ENCODE data around the gene FLT4.

FLT4 gene

DNA sequence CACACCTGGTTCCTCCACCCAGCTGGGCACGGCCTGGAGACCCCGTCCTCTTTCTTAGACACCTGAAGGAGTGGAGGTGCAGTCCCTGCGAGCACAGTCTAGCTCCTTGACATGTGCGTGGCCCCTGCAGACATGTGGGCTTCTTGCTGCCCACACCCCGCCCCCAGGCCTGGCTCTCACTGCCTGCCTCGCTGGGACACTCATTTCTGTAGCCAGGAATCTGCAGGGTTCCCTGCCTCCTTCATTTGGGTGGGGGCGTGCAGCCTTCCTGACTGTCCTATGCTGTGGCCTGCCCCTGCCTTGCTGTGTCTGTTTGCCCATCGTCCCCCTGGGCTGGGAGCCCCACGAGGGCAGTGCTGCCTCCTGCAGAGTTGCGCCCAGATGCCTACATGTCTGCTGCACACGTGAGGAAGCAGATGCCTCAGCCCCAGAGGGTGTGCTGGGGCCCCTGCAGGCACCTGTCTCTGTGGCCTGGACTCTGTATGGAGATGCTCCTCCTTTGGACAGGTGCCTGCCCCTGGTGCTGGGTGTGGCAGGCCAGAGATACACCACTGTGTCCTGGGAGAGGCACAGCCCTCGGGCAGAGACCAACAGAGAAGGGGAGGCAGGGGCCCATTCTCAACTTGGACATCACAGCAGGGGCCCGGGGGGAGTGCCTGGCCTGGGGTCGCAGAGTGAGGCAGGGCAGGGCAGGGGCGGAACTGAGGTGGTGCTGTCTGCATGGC lies 22.6 kb downstream of the FLT4 start:
- DNase-seq (ENCODE audit: low spot score) = no peak

- no peak for DNase-seq (ENCODE audit: low spot score)
Observed at GRCh38 chr5:180625791-180626660, 23.4 kb downstream of the FLT4 start.

DNA sequence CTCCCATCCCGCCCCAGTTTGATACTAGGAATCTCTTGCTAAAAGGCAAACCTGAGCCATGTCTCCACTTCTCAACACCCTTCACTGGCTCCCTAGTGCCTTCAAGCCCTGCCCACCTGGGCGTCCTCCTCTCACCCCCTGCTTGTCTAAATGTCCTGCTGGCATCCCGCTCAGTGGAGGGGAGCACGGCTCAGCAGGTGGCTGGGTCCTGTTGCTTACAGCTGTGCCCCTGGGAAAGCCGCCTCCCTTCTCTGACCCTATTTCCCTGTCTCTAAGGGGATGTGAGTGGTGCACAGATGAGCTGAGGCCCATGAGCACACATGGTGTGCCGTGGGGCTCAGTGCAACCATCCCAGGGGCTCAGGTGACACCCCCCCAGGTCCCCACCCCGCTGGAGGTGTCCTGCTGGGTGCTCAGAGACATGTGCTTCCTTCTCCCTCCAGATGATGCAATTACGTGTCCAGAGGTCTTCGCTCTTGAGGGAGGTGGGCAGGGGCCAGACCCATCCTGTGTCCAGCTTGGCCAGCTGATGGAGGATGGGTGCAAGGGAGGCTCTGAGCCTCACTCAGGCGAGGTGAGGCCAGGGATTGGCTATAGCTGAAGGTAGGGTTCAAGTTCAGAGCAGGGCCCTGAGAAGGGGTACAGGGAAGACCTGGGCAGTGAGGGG lies 24.1 kb downstream of the FLT4 start:
- no peak for DNase-seq (ENCODE audit: low spot score)

DNA sequence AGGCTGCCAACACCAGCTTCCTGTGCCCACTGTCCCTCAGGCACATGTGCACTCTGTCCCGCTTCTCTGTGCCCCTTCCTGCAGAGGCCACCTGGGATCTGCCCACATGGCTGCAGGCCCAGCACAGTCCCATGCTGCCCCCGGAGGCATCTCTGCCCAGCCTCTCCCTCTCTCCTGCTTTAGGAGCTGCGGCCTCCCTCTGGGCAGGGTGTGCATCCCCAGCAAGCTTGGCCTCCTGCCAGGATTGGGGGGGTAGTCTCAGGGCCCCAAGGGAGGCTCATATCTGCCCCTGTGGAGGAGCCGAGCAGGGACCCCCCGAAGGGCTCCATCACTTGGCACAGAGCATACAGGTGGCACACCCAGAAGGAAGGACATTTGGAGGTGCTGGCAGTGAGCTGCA lies 24.8 kb downstream of the FLT4 start:
- DNase-seq (ENCODE audit: low spot score) = no peak

GRCh38 chr5:180623844-180624243 lies 25.6 kb downstream of the FLT4 start:
- no peak for DNase-seq (ENCODE audit: low spot score)

GRCh38 chr5:180623411-180623834 lies 26.0 kb downstream of the FLT4 start:
- no peak for DNase-seq (ENCODE audit: low spot score)

DNA sequence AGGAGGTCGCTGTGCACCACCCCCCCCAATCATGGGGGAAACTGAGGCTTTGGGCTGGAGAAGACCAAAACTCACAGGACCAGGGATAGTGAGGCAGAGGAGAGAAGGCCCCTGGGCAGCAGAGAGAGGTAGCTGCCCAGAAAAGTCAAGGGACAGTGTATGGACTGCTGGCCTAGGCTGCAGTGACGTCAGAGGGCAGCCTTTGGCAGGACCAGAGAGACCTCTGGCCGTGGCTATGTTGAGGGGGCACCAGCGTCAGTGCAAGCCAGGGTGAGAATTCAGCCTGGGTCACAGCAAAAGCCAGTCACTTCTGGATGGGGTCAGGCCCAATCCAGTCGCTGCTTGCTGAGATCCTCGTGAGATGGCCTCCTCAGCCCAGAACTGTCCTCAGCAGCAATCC lies 26.5 kb downstream of the FLT4 start:
- no peak for DNase-seq (ENCODE audit: low spot score)

GRCh38 chr5:180621311-180621710 lies 28.1 kb downstream of the FLT4 start:
- no peak for DNase-seq (ENCODE audit: low spot score)

DNA sequence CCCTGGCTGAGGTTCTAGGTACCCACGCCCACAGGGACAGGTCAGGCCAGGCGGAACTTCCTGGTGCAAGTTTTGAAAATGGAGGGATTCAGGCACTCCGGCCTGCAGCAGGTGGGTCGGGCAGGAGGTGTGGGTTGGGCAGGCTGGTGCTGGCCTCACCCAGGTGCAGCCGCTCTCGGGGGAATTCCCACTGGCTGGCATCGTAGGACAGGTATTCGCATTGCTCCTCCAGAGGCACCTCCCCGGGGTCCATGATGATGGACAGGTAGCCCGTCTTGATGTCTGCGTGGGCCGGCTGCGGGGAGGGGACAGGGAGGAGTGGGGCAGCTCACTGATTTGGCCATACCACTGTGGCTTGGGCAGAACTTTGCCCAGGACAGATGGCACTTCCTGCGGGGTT lies 29.4 kb downstream of the FLT4 start:
- DNase-seq (ENCODE audit: low spot score) = no peak

- no peak for DNase-seq (ENCODE audit: low spot score)
Observed at GRCh38 chr5:180619563-180619915, 29.9 kb downstream of the FLT4 start.

DNA sequence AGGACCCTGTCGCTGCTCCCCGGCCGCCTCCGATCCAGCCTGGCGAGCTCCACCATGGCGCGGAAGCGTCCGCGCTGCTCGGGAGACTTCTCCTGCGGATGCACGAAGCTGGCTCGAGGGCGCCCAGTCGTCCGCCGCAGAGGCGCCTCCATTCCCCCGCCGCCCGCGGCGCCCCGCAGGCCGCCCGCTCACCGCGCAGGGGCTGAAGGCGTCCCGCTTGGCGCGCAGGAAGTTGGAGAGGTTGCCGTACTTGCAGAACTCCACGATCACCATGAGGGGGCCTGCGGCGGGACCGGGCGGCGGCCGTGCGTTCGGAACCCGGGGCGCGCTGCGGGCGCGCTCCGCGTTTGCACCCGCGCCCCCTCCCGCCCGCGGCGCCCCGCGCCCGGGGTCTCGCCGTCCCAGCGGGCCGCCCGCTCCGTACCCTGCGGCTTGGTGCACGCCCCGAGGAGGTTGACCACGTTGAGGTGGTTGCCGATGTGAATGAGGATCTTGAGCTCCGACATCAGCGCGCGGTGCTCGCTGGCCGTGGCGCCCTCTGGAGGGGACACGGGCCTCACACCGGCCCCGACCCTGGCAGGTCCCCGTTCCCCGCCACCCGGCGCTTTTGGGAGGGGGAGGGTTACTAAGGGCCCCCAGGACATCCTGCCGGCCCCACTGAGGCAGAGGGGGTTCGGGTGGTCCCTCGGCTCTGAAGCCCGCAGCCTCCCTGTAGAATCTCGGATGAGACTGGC lies 30.4 kb downstream of the FLT4 start:
- DNase-seq (ENCODE audit: low spot score) = peak; percentile 28

- peak; percentile 12 for DNase-seq (ENCODE audit: low spot score)
Observed at GRCh38 chr5:180618487-180618828, 30.9 kb downstream of the FLT4 start.

- DNase-seq (ENCODE audit: low spot score) = no peak
Observed at GRCh38 chr5:180613814-180614188, 35.6 kb downstream of the FLT4 start.

GRCh38 chr5:180613188-180613813 lies 36.1 kb downstream of the FLT4 start:
- no peak for DNase-seq (ENCODE audit: low spot score)

DNA sequence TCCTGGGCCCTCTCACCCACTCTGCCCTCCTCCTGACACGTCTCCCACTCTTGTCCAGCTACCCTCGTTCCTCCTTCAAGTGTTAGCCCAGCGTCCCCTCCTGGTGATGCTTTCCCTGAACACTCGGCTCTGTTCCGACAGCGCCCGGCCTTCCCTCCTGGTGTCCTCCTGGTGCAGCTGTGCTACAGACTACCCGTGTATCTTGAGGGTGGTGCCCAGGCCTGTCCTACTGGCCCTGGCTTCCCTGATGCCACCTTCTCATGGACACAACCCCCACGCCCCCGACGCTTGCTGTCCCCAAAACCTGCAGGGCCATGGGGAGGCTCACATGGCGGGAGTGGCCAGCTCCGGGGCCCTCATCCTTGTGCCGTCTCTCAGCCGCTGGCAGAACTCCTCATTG lies 36.7 kb downstream of the FLT4 start:
- DNase-seq (ENCODE audit: low spot score) = no peak

GRCh38 chr5:180611140-180611850 lies 38.1 kb downstream of the FLT4 start:
- no peak for DNase-seq (ENCODE audit: low spot score)

GRCh38 chr5:180609817-180610550 lies 39.4 kb downstream of the FLT4 start:
- no peak for DNase-seq (ENCODE audit: low spot score)

GRCh38 chr5:180609386-180609785 lies 40.0 kb downstream of the FLT4 start:
- DNase-seq (ENCODE audit: low spot score) = no peak

DNA sequence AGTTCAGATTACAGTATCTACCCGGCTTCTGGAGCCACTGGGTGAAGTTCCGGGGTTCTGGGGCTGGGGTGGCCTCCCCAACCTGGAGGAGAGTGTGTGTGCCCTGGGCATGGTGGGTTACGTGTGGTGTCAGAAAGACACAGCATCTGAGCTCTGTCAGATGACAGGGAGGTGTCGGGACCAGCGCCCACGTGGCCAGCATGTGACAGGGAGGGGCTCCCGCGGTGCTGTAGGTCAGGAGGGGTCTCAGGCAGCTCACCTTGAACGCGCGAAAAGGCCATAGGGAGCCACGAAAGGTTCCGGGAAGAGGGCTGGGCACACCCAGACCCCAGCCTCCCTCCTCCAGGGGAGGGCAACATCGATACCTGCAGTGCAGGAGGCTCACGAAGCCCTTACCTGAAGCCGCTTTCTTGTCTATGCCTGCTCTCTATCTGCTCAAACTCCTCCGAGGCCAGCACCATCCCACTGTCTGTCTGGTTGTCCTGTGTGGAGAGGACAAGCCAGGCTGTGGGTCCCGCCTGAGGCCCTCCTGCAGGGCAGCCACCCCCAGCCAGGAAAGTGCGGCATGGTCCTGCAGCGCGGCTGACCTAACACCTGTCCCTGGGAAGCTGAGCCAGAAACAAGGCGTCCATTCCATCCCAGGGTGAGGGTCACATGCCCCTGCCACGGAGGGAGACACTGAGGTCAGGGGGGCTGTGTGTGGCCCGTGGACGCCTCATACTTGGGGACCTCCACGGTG lies 40.7 kb downstream of the FLT4 start:
- no peak for DNase-seq (ENCODE audit: low spot score)

All from cerebellar cortex (tissue), 1 donor.